ENCODE data around the gene FRY.
"Not testable (repeated sequence)": the region's sequence is repeated elsewhere in the genome, so short reads cannot be mapped to it uniquely, and the experiment has no call there.

Gene FRY

GRCh38 chr13:32031025-32031814, at the start of gene FRY:
Gene FRY, plus strand, starts transcription at chr13:32031774. Its CDS starts 22 bp downstream, at chr13:32031796.
- Mint-ChIP-seq H3K9me3 (no peaks in the 10 kb centered on the region), H3K36me3 (no peaks in the 10 kb centered on the region), H3K4me3 (peak within 1 kb of the TSS; percentile 88), H3K27ac (peak within 1 kb of the TSS; percentile 49), H3K27me3 (peaks cover 1% of the 10 kb centered on the region), H3K4me1 (peaks cover 7% of the 10 kb centered on the region)
- peak; percentile 86 for ATAC-seq (ENCODE audit: low read depth)
- peak; percentile 33 to 42 for DNase-seq (ENCODE audit: low spot score in 2 of 2)

- no peaks in the 10 kb centered on the region for H3K9me3 Mint-ChIP-seq
- H3K36me3 Mint-ChIP-seq: no peaks in the 10 kb centered on the region
- no peak overlapping the region for H3K27ac Mint-ChIP-seq
- H3K4me1 Mint-ChIP-seq: peaks cover 4% of the 10 kb centered on the region
- no peak for DNase-seq (ENCODE audit: low spot score in 2 of 2)
- no peak for ATAC-seq (ENCODE audit: low read depth)
- no peaks in the 10 kb centered on the region for H3K27me3 Mint-ChIP-seq
- H3K4me3 Mint-ChIP-seq: no peak overlapping the region
Measured at GRCh38 chr13:31982124-31982523, 49.5 kb upstream of the FRY start.

- DNase-seq (ENCODE audit: low spot score in 2 of 2) (no peak), ATAC-seq (ENCODE audit: low read depth) (no peak)
- Mint-ChIP-seq H3K4me3 (no peak overlapping the region), H3K27ac (no peak overlapping the region), H3K9me3 (no peaks in the 10 kb centered on the region), H3K27me3 (no peaks in the 10 kb centered on the region), H3K4me1 (peaks cover 8% of the 10 kb centered on the region), H3K36me3 (no peaks in the 10 kb centered on the region)
Measured at GRCh38 chr13:31982540-31982939, 49.0 kb upstream of the FRY start.

GRCh38 chr13:31983696-31984095, 47.9 kb upstream of the FRY start:
- DNase-seq (ENCODE audit: low spot score in 2 of 2); H3K9me3 Mint-ChIP-seq; H3K36me3 Mint-ChIP-seq; H3K27ac Mint-ChIP-seq; H3K27me3 Mint-ChIP-seq; H3K4me3 Mint-ChIP-seq; ATAC-seq (ENCODE audit: low read depth): not testable (repeated sequence)
- H3K4me1 Mint-ChIP-seq: peaks cover 11% of the 10 kb centered on the region

- not testable (repeated sequence) for ATAC-seq (ENCODE audit: low read depth)
Measured at GRCh38 chr13:31984388-31984787, 47.2 kb upstream of the FRY start.

GRCh38 chr13:31986676-31987470, 44.7 kb upstream of the FRY start:
- no peak for ATAC-seq (ENCODE audit: low read depth)
- no peaks in the 10 kb centered on the region for H3K9me3 Mint-ChIP-seq
- no peak for DNase-seq (ENCODE audit: low spot score in 2 of 2)
- H3K36me3 Mint-ChIP-seq: no peaks in the 10 kb centered on the region
- peaks cover 11% of the 10 kb centered on the region for H3K4me1 Mint-ChIP-seq
- H3K27me3 Mint-ChIP-seq: no peaks in the 10 kb centered on the region
- peak overlapping the region; percentile 58 for H3K27ac Mint-ChIP-seq
- H3K4me3 Mint-ChIP-seq: no peak overlapping the region

More at GRCh38 chr13:31984388-31984787, 47.2 kb upstream of the FRY start:
- H3K27me3 Mint-ChIP-seq; H3K9me3 Mint-ChIP-seq; DNase-seq (ENCODE audit: low spot score in 2 of 2); H3K27ac Mint-ChIP-seq; H3K4me3 Mint-ChIP-seq; H3K36me3 Mint-ChIP-seq: not testable (repeated sequence)
- peaks cover 11% of the 10 kb centered on the region for H3K4me1 Mint-ChIP-seq

GRCh38 chr13:31987535-31988170, 43.9 kb upstream of the FRY start:
- peak overlapping the region; percentile 58 for H3K27ac Mint-ChIP-seq
- H3K27me3 Mint-ChIP-seq: no peaks in the 10 kb centered on the region
- H3K4me1 Mint-ChIP-seq: peaks cover 11% of the 10 kb centered on the region
- ATAC-seq (ENCODE audit: low read depth) (peak; percentile 95), DNase-seq (ENCODE audit: low spot score in 2 of 2) (no peak)
- H3K4me3 Mint-ChIP-seq: no peak overlapping the region
- H3K9me3 Mint-ChIP-seq: no peaks in the 10 kb centered on the region
- no peaks in the 10 kb centered on the region for H3K36me3 Mint-ChIP-seq

- not testable (repeated sequence) for H3K9me3 Mint-ChIP-seq; H3K4me1 Mint-ChIP-seq; H3K4me3 Mint-ChIP-seq; DNase-seq (ENCODE audit: low spot score in 2 of 2); ATAC-seq (ENCODE audit: low read depth); H3K27me3 Mint-ChIP-seq; H3K36me3 Mint-ChIP-seq; H3K27ac Mint-ChIP-seq
Measured at GRCh38 chr13:31994367-31994766, 37.2 kb upstream of the FRY start.

- no peaks in the 10 kb centered on the region for H3K27me3 Mint-ChIP-seq
- peaks cover 1% of the 10 kb centered on the region for H3K9me3 Mint-ChIP-seq
- no peaks in the 10 kb centered on the region for H3K4me1 Mint-ChIP-seq
- no peak overlapping the region for H3K4me3 Mint-ChIP-seq
- H3K36me3 Mint-ChIP-seq: peaks cover 2% of the 10 kb centered on the region
- no peak for ATAC-seq (ENCODE audit: low read depth)
- no peak for DNase-seq (ENCODE audit: low spot score in 2 of 2)
- H3K27ac Mint-ChIP-seq: no peak overlapping the region
Measured at GRCh38 chr13:31996601-31997000, 35.0 kb upstream of the FRY start.

- Mint-ChIP-seq H3K27ac (no peak overlapping the region), H3K9me3 (peaks cover 1% of the 10 kb centered on the region), H3K27me3 (no peaks in the 10 kb centered on the region), H3K4me1 (no peaks in the 10 kb centered on the region), H3K36me3 (peaks cover 2% of the 10 kb centered on the region), H3K4me3 (no peak overlapping the region)
- no peak for ATAC-seq (ENCODE audit: low read depth)
- DNase-seq (ENCODE audit: low spot score in 2 of 2): no peak
Measured at GRCh38 chr13:31997641-31998040, 33.9 kb upstream of the FRY start.

GRCh38 chr13:31998131-31998530, 33.4 kb upstream of the FRY start:
- ATAC-seq (ENCODE audit: low read depth) (no peak), DNase-seq (ENCODE audit: low spot score in 2 of 2) (no peak)
- Mint-ChIP-seq H3K27ac (no peak overlapping the region), H3K4me3 (no peak overlapping the region), H3K9me3 (peaks cover 1% of the 10 kb centered on the region), H3K4me1 (no peaks in the 10 kb centered on the region), H3K27me3 (no peaks in the 10 kb centered on the region), H3K36me3 (peaks cover 2% of the 10 kb centered on the region)

GRCh38 chr13:32000754-32001153, 30.8 kb upstream of the FRY start:
- not testable (repeated sequence) for H3K36me3 Mint-ChIP-seq; ATAC-seq (ENCODE audit: low read depth); H3K27me3 Mint-ChIP-seq; H3K4me1 Mint-ChIP-seq; H3K9me3 Mint-ChIP-seq; H3K4me3 Mint-ChIP-seq; H3K27ac Mint-ChIP-seq; DNase-seq (ENCODE audit: low spot score in 2 of 2)

- peaks cover 2% of the 10 kb centered on the region for H3K27me3 Mint-ChIP-seq
- H3K4me3 Mint-ChIP-seq: no peak overlapping the region
- no peaks in the 10 kb centered on the region for H3K36me3 Mint-ChIP-seq
- DNase-seq (ENCODE audit: low spot score in 2 of 2) (no peak), ATAC-seq (ENCODE audit: low read depth) (peak; percentile 56)
- no peaks in the 10 kb centered on the region for H3K9me3 Mint-ChIP-seq
- no peak overlapping the region for H3K27ac Mint-ChIP-seq
- peaks cover 2% of the 10 kb centered on the region for H3K4me1 Mint-ChIP-seq
Measured at GRCh38 chr13:32001154-32001768, 30.3 kb upstream of the FRY start.

GRCh38 chr13:32001769-32002168, 29.8 kb upstream of the FRY start:
- no peak for DNase-seq (ENCODE audit: low spot score in 2 of 2)
- peaks cover 2% of the 10 kb centered on the region for H3K4me1 Mint-ChIP-seq
- no peak overlapping the region for H3K4me3 Mint-ChIP-seq
- no peaks in the 10 kb centered on the region for H3K9me3 Mint-ChIP-seq
- H3K27me3 Mint-ChIP-seq: peaks cover 2% of the 10 kb centered on the region
- ATAC-seq (ENCODE audit: low read depth): no peak
- H3K27ac Mint-ChIP-seq: no peak overlapping the region
- H3K36me3 Mint-ChIP-seq: no peaks in the 10 kb centered on the region

Data from memory B cell (primary cell).